Eye (tissue), 1 donor: ENCODE results near the gene ANGPT4.

Source experiments
- DNase-seq: peaks from one replicate; pipeline ENCODE4 v3.0.0-alpha.2; 2015

The ANGPT4 gene

DNA sequence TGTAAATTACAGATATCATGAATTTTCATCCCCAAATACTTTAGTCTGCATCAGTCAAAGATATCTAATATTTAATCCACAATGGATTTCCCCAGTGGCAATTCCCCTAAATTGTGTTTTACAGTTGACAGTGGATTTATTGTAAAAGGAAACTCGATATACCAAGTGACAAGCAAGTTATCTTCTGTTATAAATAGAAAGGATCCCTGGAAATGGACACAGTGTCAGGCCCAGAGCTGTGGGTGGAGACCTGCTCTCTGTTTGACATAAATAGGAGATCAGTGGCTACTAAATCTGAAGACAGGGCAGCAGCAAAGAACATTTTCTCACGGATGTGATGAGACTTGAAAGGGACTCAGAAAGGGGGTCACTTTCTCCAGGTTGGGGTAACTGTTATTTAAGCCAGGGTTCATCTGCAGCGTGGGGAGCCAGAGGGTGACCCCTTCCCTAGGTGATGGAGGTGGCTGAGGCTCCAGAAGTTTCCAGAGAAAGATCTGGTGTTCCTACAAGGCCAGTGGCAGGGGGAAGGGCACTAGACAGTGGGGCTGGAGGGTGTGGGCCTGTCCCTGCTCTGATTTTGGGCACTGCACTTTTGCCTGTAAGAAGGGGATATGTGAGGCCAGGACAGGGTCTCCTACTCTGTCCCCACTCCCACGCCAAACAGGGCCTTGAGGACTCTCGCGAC lies 94.9 kb downstream of the ANGPT4 start:
- no peak for DNase-seq

DNA sequence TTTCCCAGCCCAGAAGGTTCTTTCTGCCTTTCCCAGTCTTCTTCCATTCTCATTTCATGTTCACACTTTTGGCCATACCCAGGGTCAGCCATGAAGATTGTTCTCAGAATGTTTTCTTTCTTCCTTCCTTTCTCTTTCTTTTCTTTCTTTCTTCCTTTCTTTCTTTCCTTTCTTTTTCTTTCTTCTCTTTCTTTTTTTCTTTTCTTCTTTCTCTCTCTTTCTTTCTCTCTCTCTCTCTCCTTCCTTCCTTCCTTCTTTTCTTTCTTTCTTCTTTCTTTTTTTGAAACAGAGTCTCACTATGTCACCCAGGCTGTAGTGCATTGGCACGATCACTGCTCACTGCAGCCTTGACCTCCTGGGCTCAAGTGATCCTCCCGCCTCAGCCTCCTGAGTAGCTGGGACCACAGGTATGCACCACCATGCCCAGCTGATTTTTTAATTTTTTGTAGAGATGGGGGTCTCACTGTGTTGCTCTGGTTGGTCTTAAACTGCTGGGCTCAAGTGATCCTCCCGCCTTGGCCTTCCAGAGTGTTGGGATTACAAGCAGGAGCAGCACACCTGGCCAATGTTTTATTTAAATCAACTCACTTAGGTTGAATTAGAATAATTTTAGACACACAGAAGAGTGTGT lies 95.7 kb downstream of the ANGPT4 start:
- DNase-seq, result no peak
